ENCODE results near the gene ZDHHC5.

- TF ChIP-seq POLR2A (IDR thresholded peaks at IDR 0.05; ENCODE audit: low read length): no peak
- no peak for TF ChIP-seq GATA1 (IDR thresholded peaks at IDR 0.05; ENCODE audit: low read depth, low read length)
Observed at GRCh38 chr11:57745206-57745605, 77.3 kb downstream of the ZDHHC5 start.

Measured in erythroblast (primary cell).